CD4-positive, alpha-beta T cell (primary cell): ENCODE measurements around the gene EEFSEC. TPM values are rescaled to one million over a fixed set of nuclear protein-coding genes. Genes with fewer than 3 reads are reported as not detected.

Experiments used
- ATAC-seq: fragments of 200-7000 bp; cut with Tn5 transposase; one replicate; pipeline ENCODE4 v1.10.0; 2022; ENCODE audit warnings: mild to moderate bottlenecking; ENCODE audit not compliant: poor library complexity
- CTCF ChIA-PET: fragments of 350-600 bp; sonication (Branson Sonifier 250); formaldehyde crosslinking; loops from one replicate; lab custom pipeline; 2021; ENCODE audit warnings: antibody characterized with exemption, inconsistent platforms; lab: Charles Lee
- POLR2A ChIA-PET: fragments of 350-600 bp; sonication (Branson Sonifier 250); formaldehyde crosslinking; loops from one replicate; lab custom pipeline; 2021; ENCODE audit warnings: antibody characterized with exemption, inconsistent platforms; lab: Charles Lee
- DNase-seq, 14 experiments: peaks; one replicate each; pipeline ENCODE4 v3.0.0-alpha.2; 2013 to 2020; ENCODE audit warnings: mixed read lengths in 2 of 14
- H3K27ac ChIP-seq, 2 donors: one replicate each; pipeline versions ENCODE4 v1.5.1 to v1.7.0; 2013; ENCODE audit warnings: low read length in 2 of 2, low read depth in 1 of 2, mild to moderate bottlenecking in 1 of 2
- H3K27me3 ChIP-seq, 2 experiments: 1 replicate in 1 of 2; 2 replicates in 1 of 2; pipeline versions ENCODE4 v1.6.1 to v1.7.0; 2013; ENCODE audit warnings: low read length in 2 of 2, control low read depth in 1 of 2, mild to moderate bottlenecking in 1 of 2, moderate library complexity in 1 of 2; ENCODE audit not compliant: insufficient read depth in 2 of 2, control insufficient read depth in 1 of 2
- H3K36me3 ChIP-seq: one replicate; pipeline ENCODE4 v1.6.1; 2013; ENCODE audit warnings: low read length, control low read depth; ENCODE audit not compliant: insufficient read depth
- H3K4me1 ChIP-seq: one replicate; pipeline ENCODE4 v1.6.1; 2013; ENCODE audit warnings: low read length, control low read depth; ENCODE audit not compliant: insufficient read depth
- H3K4me3 ChIP-seq: one replicate; pipeline ENCODE4 v1.5.1; 2013; ENCODE audit warnings: mild to moderate bottlenecking, low read length, moderate library complexity
- H3K9me3 ChIP-seq, 2 experiments: 1 replicate in 1 of 2; 2 replicates in 1 of 2; pipeline versions ENCODE4 v1.6.1 to v1.7.0; 2013; ENCODE audit warnings: low read length in 2 of 2, mild to moderate bottlenecking in 2 of 2, control low read depth in 1 of 2, moderate library complexity in 1 of 2; ENCODE audit not compliant: control insufficient read depth in 1 of 2, insufficient read depth in 1 of 2
- H3K27ac Mint-ChIP-seq: one replicate; pipeline ENCODE4 v1.8.0; 2020; ENCODE audit warnings: mixed read lengths
- H3K27me3 Mint-ChIP-seq: one replicate; pipeline ENCODE4 v1.8.0; 2021; ENCODE audit warnings: mixed read lengths
- H3K36me3 Mint-ChIP-seq: one replicate; pipeline ENCODE4 v1.8.0; 2021; ENCODE audit warnings: low read depth, mixed read lengths
- H3K4me1 Mint-ChIP-seq: one replicate; pipeline ENCODE4 v1.8.0; 2021; ENCODE audit warnings: low read depth, mixed read lengths
- H3K4me3 Mint-ChIP-seq: one replicate; pipeline ENCODE4 v1.8.0; 2020; ENCODE audit warnings: mild to moderate bottlenecking, mixed read lengths
- H3K9me3 Mint-ChIP-seq: one replicate; pipeline ENCODE4 v1.8.0; 2020; ENCODE audit warnings: mixed read lengths
- intact Hi-C, 2 experiments: fragments of 100-400 bp; cut with DNase I in 1 of 2; cut with micrococcal nuclease in 1 of 2; formaldehyde crosslinking; loops; one replicate each; pipeline versions ENCODE4 v1.15.1 to v1.9.0; 2023 to 2025; cut with DNase I, micrococcal nuclease
- total RNA-seq, 174 experiments: library from RNA in 2 of 174; stranded (reverse) in 2 of 174; gene quantifications; one replicate each; pipeline ENCODE4 v1.2.3 and lab custom pipeline; 2021 to 2026
- TF ChIP-seq, protein P1 (sequence below): fragments of 200-600 bp; IDR thresholded peaks from one replicate; pipeline ENCODE4 v1.8.0; 2022; ENCODE audit warnings: antibody characterized with exemption, mild to moderate bottlenecking

Gene EEFSEC
- total RNA-seq, 2 experiments from 2014 or later, result 13.1 to 13.9 TPM

GRCh38 chr3:128330214-128330842, 177.0 kb downstream of the EEFSEC start:
- peaks cover 20% of the 10 kb centered on the region for H3K4me1 Mint-ChIP-seq
- POLR2A ChIA-PET, result no interaction called here

GRCh38 chr3:128334086-128334645, 180.9 kb downstream of the EEFSEC start:
- no peak for ATAC-seq
- H3K27ac ChIP-seq, result no peak overlapping the region
- H3K4me3 Mint-ChIP-seq, result no peak overlapping the region
- no peaks in the 10 kb centered on the region for H3K27me3 Mint-ChIP-seq
- H3K9me3 ChIP-seq, result no peaks in the 10 kb centered on the region
- DNase-seq, result no peak
- H3K36me3 Mint-ChIP-seq, result peaks cover 25% of the 10 kb centered on the region
- no peaks in the 10 kb centered on the region for H3K27me3 ChIP-seq
- no peaks in the 10 kb centered on the region for H3K4me1 Mint-ChIP-seq
- H3K9me3 Mint-ChIP-seq, result no peaks in the 10 kb centered on the region
- H3K4me3 ChIP-seq, result no peak overlapping the region
- ChIA-PET POLR2A (no interaction called here), CTCF (no interaction called here)
- TF ChIP-seq, protein P1, sequence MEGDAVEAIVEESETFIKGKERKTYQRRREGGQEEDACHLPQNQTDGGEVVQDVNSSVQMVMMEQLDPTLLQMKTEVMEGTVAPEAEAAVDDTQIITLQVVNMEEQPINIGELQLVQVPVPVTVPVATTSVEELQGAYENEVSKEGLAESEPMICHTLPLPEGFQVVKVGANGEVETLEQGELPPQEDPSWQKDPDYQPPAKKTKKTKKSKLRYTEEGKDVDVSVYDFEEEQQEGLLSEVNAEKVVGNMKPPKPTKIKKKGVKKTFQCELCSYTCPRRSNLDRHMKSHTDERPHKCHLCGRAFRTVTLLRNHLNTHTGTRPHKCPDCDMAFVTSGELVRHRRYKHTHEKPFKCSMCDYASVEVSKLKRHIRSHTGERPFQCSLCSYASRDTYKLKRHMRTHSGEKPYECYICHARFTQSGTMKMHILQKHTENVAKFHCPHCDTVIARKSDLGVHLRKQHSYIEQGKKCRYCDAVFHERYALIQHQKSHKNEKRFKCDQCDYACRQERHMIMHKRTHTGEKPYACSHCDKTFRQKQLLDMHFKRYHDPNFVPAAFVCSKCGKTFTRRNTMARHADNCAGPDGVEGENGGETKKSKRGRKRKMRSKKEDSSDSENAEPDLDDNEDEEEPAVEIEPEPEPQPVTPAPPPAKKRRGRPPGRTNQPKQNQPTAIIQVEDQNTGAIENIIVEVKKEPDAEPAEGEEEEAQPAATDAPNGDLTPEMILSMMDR, result no peak
- H3K27ac Mint-ChIP-seq, result no peak overlapping the region
- H3K4me1 ChIP-seq, result no peaks in the 10 kb centered on the region
- H3K36me3 ChIP-seq, result peaks cover 24% of the 10 kb centered on the region
- intact Hi-C loops, result no loop called here

More at GRCh38 chr3:128330214-128330842, 177.0 kb downstream of the EEFSEC start:
- Histone ChIP-seq H3K27ac (no peak overlapping the region), H3K27me3 (no peaks in the 10 kb centered on the region), H3K9me3 (no peaks in the 10 kb centered on the region), H3K36me3 (peaks cover 4% of the 10 kb centered on the region), H3K4me3 (no peak overlapping the region), H3K4me1 (peaks cover 11% of the 10 kb centered on the region)
- Mint-ChIP-seq H3K4me3 (no peak overlapping the region), H3K27ac (no peak overlapping the region), H3K9me3 (no peaks in the 10 kb centered on the region), H3K36me3 (peaks cover 2% of the 10 kb centered on the region), H3K27me3 (no peaks in the 10 kb centered on the region)
- DNase-seq (no peak), ATAC-seq (no peak)
- CTCF ChIA-PET, result no interaction called here
- TF ChIP-seq, protein P1, result no peak
- intact Hi-C loops, result no loop called here

- no peak for ATAC-seq
- no peak overlapping the region for H3K27ac ChIP-seq
- H3K36me3 ChIP-seq, result peaks cover 24% of the 10 kb centered on the region
- no peak for DNase-seq
- no peaks in the 10 kb centered on the region for H3K27me3 ChIP-seq
- H3K4me1 ChIP-seq, result no peaks in the 10 kb centered on the region
- no peaks in the 10 kb centered on the region for H3K9me3 ChIP-seq
- CTCF ChIA-PET, result no interaction called here
- Mint-ChIP-seq H3K9me3 (no peaks in the 10 kb centered on the region), H3K27ac (no peak overlapping the region), H3K4me3 (no peak overlapping the region), H3K27me3 (no peaks in the 10 kb centered on the region), H3K36me3 (peaks cover 25% of the 10 kb centered on the region), H3K4me1 (no peaks in the 10 kb centered on the region)
- POLR2A ChIA-PET, result interaction anchor here (0.5 kb wide), 1 partner anchor 31 kb away, joined by 3 read pairs; no protein-coding TSS in a partner anchor
- intact Hi-C loops, result no loop called here
- TF ChIP-seq, protein P1, result no peak
- H3K4me3 ChIP-seq, result no peak overlapping the region
Measured at GRCh38 chr3:128334766-128335165, 181.5 kb downstream of the EEFSEC start.
